Neural progenitor cell (in vitro differentiated cells): Measurements from ENCODE around the gene BRI3BP.

Source experiments
- EZH2 ChIP-seq: fragments of 200-600 bp; sonication (generic); IDR thresholded peaks from 2 replicates; pipeline ENCODE4 v1.6.1; 2017; ENCODE audit warnings: antibody characterized with exemption, mild to moderate bottlenecking, moderate library complexity
- EZH2phosphoT487 ChIP-seq: fragments of 200-600 bp; sonication (generic); IDR thresholded peaks from 2 replicates; pipeline ENCODE4 v1.6.1; 2017; ENCODE audit warnings: antibody characterized with exemption
- TF ChIP-seq, protein P1 (sequence below): fragments of 200-600 bp; sonication (generic); IDR thresholded peaks from 2 replicates; pipeline ENCODE4 v1.5.1; 2017; ENCODE audit warnings: antibody characterized with exemption, mild to moderate bottlenecking

DNA sequence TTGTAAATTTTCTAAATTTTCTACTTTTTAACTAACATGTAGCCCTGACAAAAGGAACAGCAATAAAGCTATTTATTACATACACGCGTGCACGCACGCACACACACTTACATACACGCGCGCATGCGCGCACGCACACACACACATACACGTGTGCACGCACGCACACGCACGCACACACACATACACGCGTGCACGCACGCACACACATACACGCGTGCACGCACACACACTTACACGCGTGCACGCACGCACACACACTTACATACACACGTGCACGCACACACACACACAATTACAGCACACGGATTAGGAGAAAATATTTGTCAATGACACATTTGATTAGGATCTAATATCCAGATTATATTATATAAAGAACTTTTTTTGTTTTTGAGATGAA is 32.4 kb upstream of the BRI3BP start:
- TF ChIP-seq, protein P1, sequence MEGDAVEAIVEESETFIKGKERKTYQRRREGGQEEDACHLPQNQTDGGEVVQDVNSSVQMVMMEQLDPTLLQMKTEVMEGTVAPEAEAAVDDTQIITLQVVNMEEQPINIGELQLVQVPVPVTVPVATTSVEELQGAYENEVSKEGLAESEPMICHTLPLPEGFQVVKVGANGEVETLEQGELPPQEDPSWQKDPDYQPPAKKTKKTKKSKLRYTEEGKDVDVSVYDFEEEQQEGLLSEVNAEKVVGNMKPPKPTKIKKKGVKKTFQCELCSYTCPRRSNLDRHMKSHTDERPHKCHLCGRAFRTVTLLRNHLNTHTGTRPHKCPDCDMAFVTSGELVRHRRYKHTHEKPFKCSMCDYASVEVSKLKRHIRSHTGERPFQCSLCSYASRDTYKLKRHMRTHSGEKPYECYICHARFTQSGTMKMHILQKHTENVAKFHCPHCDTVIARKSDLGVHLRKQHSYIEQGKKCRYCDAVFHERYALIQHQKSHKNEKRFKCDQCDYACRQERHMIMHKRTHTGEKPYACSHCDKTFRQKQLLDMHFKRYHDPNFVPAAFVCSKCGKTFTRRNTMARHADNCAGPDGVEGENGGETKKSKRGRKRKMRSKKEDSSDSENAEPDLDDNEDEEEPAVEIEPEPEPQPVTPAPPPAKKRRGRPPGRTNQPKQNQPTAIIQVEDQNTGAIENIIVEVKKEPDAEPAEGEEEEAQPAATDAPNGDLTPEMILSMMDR = no peak
- TF ChIP-seq EZH2 (no peak), EZH2phosphoT487 (no peak)
